T-helper 17 cell (primary cell): ENCODE results near the gene MYO5C. TPM values are rescaled to one million over a fixed set of nuclear protein-coding genes. Genes with fewer than 3 reads are reported as not detected.

ENCODE experiments used
- ATAC-seq: fragments of 150-1000 bp; cut with Tn5 transposase; 2 replicates; pipeline ENCODE4 v1.10.0; 2021; ENCODE audit warnings: mild to moderate bottlenecking, moderate library complexity
- DNase-seq, 3 donors: peaks; one replicate each; pipeline versions ENCODE4 v3.0.0 to v3.0.0-alpha.2; 2020 to 2021
- H3K9me3 ChIP-seq: one replicate; pipeline ENCODE4 v1.7.0; 2013; ENCODE audit warnings: low read length, mild to moderate bottlenecking; ENCODE audit not compliant: control insufficient read depth, poor library complexity, severe bottlenecking
- H3K27ac Mint-ChIP-seq: one replicate; pipeline ENCODE4 v1.8.0; 2022; ENCODE audit warnings: mild to moderate bottlenecking, moderate library complexity, mixed read lengths
- H3K27me3 Mint-ChIP-seq: one replicate; pipeline ENCODE4 v1.8.0; 2022; ENCODE audit warnings: mixed read lengths
- H3K36me3 Mint-ChIP-seq: one replicate; pipeline ENCODE4 v1.8.0; 2022; ENCODE audit warnings: low read depth, mixed read lengths
- H3K4me1 Mint-ChIP-seq: one replicate; pipeline ENCODE4 v1.8.0; 2022; ENCODE audit warnings: mild to moderate bottlenecking, mixed read lengths
- H3K4me3 Mint-ChIP-seq: one replicate; pipeline ENCODE4 v1.8.0; 2022; ENCODE audit warnings: mild to moderate bottlenecking, moderate library complexity, mixed read lengths
- total RNA-seq, 4 donors: library from RNA in 2 of 4; stranded (reverse) in 2 of 4; gene quantifications; one replicate each; pipeline ENCODE4 v1.2.3 and lab custom pipeline; 2022 to 2026

Gene MYO5C, protein sequence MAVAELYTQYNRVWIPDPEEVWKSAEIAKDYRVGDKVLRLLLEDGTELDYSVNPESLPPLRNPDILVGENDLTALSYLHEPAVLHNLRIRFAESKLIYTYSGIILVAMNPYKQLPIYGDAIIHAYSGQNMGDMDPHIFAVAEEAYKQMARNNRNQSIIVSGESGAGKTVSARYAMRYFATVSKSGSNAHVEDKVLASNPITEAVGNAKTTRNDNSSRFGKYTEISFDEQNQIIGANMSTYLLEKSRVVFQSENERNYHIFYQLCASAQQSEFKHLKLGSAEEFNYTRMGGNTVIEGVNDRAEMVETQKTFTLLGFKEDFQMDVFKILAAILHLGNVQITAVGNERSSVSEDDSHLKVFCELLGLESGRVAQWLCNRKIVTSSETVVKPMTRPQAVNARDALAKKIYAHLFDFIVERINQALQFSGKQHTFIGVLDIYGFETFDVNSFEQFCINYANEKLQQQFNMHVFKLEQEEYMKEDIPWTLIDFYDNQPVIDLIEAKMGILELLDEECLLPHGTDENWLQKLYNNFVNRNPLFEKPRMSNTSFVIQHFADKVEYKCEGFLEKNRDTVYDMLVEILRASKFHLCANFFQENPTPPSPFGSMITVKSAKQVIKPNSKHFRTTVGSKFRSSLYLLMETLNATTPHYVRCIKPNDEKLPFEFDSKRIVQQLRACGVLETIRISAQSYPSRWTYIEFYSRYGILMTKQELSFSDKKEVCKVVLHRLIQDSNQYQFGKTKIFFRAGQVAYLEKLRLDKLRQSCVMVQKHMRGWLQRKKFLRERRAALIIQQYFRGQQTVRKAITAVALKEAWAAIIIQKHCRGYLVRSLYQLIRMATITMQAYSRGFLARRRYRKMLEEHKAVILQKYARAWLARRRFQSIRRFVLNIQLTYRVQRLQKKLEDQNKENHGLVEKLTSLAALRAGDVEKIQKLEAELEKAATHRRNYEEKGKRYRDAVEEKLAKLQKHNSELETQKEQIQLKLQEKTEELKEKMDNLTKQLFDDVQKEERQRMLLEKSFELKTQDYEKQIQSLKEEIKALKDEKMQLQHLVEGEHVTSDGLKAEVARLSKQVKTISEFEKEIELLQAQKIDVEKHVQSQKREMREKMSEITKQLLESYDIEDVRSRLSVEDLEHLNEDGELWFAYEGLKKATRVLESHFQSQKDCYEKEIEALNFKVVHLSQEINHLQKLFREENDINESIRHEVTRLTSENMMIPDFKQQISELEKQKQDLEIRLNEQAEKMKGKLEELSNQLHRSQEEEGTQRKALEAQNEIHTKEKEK (N-terminal part only)
- total RNA-seq (1 to 10 TPM; 1.5 to 3.3 TPM), total RNA-seq (lab: John Stamatoyannopoulos, UW) (2.3 to 3.5 reads per million in 2 donors)

DNA sequence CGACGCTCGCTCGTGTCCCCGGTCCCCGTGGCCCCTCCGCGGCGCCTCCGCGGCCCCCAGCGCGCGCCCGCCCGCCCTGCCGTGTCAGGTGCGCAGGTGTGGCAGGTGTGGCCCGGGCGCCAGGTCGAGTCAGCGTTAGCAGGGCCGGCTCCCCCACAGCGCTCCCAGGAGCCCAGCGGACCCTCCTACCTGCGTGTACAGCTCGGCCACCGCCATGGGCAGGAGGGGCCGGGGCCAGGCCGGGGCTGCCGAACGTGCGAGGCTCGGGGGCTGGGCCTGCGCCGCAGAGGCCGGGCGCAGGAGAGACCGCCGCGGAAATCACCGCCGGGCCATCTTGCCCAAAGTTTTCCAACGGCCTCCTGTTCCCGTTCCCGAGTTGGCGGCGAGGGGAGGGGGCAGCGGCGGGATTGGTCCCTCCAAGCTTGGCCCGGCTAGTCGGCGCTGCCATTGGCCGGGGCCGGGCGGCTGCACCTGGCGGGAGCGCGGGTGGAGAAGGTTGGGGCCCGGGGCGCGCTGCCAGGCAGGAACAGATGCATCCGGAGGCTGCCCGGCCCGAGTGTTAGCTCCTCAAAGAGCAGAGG is at the start of gene MYO5C:
TSS of gene MYO5C (minus strand) at position 384 of the 581 bp plus-strand sequence. CDS start at position 216, 168 bp downstream.
- no peak for DNase-seq
- H3K27ac Mint-ChIP-seq = peak within 1 kb of the TSS; percentile 14
- ATAC-seq = peak; percentile 49
- no peaks in the 10 kb centered on the region for H3K9me3 ChIP-seq
- H3K27me3 Mint-ChIP-seq = peaks cover 38% of the 10 kb centered on the region
- peaks cover 9% of the 10 kb centered on the region for H3K4me1 Mint-ChIP-seq
- peaks cover 6% of the 10 kb centered on the region for H3K36me3 Mint-ChIP-seq
- peak within 1 kb of the TSS; percentile 72 for H3K4me3 Mint-ChIP-seq

DNA sequence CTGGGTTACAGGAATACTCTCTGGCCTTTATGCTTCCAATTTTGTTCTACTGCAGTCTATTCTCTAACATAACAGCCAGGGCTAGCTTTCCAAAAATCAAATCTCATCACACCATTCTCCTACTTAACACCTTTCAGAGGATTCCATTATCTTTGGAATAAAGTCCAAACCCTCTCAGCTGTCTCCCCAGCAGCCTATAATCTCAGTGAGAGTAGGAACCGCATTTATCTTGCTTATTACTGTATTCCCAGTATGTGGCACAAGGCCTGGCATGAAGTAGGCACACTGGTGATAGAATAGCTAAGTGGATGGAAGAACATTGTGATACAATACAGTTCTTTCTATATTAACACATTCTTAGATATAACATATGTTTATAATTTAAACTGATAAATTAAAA is 49.0 kb upstream of the MYO5C start:
- no peak for ATAC-seq
- no peaks in the 10 kb centered on the region for H3K27me3 Mint-ChIP-seq
- no peak for DNase-seq
- H3K27ac Mint-ChIP-seq = peak overlapping the region; percentile 60
- no peak overlapping the region for H3K4me3 Mint-ChIP-seq
- no peaks in the 10 kb centered on the region for H3K9me3 ChIP-seq
- H3K4me1 Mint-ChIP-seq = peaks cover 5% of the 10 kb centered on the region
- peaks cover 6% of the 10 kb centered on the region for H3K36me3 Mint-ChIP-seq

DNA sequence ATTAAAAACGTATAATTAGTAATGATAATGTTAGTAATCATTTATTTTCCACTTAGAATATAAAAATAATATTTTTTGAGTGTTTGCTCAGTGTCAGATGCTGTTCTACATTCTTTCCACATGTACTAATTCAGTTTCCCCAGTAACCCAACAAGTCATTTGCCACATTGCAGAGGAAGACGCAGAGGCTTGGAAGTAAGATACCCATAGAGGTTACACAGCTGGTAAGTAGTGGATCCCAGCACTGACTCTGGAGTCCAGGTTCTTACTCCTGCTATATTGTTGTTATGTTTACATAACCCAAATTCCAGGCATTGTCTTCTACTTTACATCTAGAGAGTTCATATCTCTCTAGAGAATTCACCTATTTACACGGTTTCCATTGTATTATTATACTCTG is 48.2 kb upstream of the MYO5C start:
- Mint-ChIP-seq H3K4me3 (no peak overlapping the region), H3K27me3 (no peaks in the 10 kb centered on the region), H3K36me3 (peaks cover 6% of the 10 kb centered on the region), H3K27ac (peak overlapping the region; percentile 60), H3K4me1 (peaks cover 5% of the 10 kb centered on the region)
- no peak for DNase-seq
- no peaks in the 10 kb centered on the region for H3K9me3 ChIP-seq
- no peak for ATAC-seq

DNA sequence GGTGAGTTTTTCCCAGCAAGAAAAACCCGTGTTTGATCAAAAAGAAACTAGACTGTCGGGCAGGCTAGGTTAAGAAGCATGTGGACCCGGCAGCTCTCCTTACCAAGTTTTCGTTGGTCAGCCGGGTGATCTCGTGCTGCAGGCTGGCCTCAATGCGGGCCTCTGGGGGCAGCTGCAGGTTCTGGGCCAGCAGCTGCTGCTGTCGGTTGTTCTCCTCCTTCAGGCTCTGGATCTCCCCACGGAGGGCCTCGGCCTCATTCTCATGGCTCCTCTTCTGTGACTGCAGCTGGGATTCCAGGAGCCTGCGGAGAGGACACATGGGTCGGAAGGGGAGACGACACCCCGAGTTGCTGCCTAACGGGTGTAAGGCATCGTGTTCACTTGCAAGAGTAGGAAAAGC is 44.5 kb upstream of the MYO5C start:
- H3K9me3 ChIP-seq = no peaks in the 10 kb centered on the region
- Mint-ChIP-seq H3K27me3 (no peaks in the 10 kb centered on the region), H3K4me1 (peaks cover 10% of the 10 kb centered on the region), H3K27ac (peak overlapping the region; percentile 39), H3K4me3 (no peak overlapping the region), H3K36me3 (peaks cover 6% of the 10 kb centered on the region)
- ATAC-seq (no peak), DNase-seq (no peak)

DNA sequence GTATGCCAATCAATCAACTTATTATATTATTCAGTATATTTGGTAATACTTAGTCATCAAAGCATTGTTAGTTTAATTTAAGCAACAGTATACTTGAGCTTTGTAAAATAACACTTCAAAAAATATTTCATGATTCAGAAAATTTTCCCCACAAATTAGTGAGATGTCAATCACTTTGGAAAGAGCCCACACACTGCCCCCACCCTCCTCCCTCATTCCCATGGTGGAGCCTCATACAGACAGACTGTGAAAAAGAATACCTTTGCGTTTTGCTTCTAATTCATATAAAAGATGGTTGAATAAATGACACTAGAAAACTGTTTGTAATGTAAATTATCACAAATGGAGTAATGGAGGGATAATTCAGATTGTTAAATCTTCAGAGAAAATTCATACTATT is 43.3 kb upstream of the MYO5C start:
- peaks cover 9% of the 10 kb centered on the region for H3K4me1 Mint-ChIP-seq
- no peaks in the 10 kb centered on the region for H3K27me3 Mint-ChIP-seq
- H3K27ac Mint-ChIP-seq = no peak overlapping the region
- ATAC-seq (no peak), DNase-seq (no peak)
- H3K36me3 Mint-ChIP-seq = peaks cover 3% of the 10 kb centered on the region
- H3K9me3 ChIP-seq = no peaks in the 10 kb centered on the region
- no peak overlapping the region for H3K4me3 Mint-ChIP-seq

DNA sequence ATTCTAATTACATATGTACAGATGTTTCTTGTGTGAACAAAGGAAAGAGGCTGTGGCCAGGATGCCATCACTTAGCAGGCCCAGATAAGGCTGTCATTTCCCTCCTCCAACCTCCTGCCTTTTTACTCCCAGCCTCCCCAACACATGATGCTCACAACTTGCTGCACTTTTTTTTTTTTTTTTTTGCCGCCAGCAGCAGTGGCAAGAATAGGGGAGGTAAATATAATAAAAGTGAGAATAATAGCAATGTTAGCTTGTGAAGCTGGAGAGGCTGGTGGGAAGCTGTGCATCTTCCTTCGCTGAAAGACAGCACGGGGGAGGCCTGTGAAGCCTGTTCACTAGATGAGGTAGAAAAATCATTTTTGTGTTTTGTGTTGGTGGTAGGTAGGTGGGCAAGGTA is 42.5 kb upstream of the MYO5C start:
- DNase-seq = no peak
- H3K36me3 Mint-ChIP-seq = peaks cover 3% of the 10 kb centered on the region
- no peak overlapping the region for H3K4me3 Mint-ChIP-seq
- H3K9me3 ChIP-seq = no peaks in the 10 kb centered on the region
- H3K4me1 Mint-ChIP-seq = peaks cover 9% of the 10 kb centered on the region
- no peaks in the 10 kb centered on the region for H3K27me3 Mint-ChIP-seq
- H3K27ac Mint-ChIP-seq = peak overlapping the region; percentile 53
- ATAC-seq = no peak

DNA sequence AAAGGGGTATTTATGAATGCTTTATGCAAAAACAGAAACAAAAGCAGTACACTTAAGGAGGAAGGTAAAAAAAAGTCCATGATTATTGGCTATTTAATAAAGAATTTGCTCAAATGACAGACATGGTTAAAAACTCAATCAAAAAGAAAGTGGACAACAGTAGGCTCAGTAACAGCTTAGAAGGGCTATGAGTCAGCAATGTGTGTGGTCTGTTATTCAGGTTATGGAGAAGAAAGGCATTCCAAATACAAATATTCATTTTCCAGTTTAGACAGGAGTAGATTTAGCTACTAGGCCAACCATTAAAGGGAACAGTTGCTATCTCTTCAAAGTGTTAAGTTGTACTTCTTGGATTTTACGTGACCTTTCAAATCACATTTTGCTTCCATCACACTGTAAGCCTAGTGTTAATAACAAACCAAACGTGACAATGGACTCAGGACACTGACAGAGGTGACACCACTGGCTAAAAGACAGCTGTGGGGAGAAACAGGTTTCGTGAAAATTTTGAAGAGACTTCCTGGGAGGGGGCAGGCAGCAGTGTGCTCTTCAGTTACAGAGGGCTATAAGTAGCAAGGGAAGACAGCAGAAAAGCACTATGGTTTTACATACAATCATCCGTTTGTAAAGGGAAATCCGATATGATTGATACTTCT is 41.7 kb upstream of the MYO5C start:
- peak overlapping the region; percentile 53 for H3K27ac Mint-ChIP-seq
- no peaks in the 10 kb centered on the region for H3K27me3 Mint-ChIP-seq
- no peaks in the 10 kb centered on the region for H3K9me3 ChIP-seq
- peaks cover 3% of the 10 kb centered on the region for H3K36me3 Mint-ChIP-seq
- no peak for ATAC-seq
- peaks cover 12% of the 10 kb centered on the region for H3K4me1 Mint-ChIP-seq
- no peak overlapping the region for H3K4me3 Mint-ChIP-seq
- DNase-seq = no peak

DNA sequence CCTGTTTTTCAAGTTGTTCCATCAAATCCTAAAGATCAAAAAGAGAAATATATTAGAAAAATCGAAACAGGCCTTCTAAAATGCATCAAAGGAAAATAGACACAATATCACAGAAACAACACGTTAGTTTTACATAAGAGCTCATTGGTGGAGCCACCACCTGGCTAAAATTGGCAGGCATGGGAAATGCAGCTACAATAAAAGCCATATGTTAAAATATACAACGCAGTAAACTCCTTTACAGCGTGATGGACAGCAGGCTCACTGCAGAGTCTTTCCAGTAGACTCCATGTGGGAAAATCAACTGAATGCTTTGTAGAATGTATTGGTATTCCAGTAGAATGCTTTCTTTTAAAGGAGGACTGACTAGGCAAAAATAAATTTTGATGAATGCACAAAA is 40.9 kb upstream of the MYO5C start:
- Mint-ChIP-seq H3K36me3 (peaks cover 3% of the 10 kb centered on the region), H3K27ac (peak overlapping the region; percentile 53), H3K4me1 (peaks cover 17% of the 10 kb centered on the region), H3K4me3 (no peak overlapping the region), H3K27me3 (no peaks in the 10 kb centered on the region)
- ATAC-seq = no peak
- DNase-seq = no peak
- H3K9me3 ChIP-seq = no peaks in the 10 kb centered on the region

DNA sequence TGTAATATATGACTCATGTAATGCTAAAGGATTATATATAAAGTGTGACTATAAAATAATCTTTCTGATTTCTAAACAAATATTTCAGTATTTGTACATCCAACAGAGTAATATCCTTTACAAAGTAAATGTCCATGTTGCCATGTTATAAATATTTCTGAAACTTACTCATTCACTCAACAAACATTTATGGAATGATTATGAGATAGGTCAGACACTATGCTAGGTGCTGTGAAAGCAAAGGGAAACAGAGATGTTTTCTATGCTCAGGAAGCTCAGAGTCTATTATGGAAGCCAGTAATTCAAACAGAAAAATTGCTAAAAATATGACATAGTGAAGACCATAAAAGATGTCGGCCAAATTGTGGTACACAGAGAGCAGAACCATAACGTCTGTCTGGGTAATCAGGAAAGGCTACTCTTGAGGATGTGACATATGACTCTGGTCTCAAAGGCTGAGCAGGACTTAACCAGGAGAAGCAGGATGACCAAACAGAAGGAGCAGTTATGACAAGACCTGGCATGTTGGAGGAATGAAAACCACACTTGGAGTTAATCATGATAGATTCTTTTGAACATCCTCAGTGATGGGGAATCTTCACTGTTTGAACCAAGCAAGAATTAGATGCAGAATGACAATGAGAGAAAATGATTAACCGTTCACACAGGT is 39.0 kb upstream of the MYO5C start:
- no peaks in the 10 kb centered on the region for H3K9me3 ChIP-seq
- Mint-ChIP-seq H3K27me3 (no peaks in the 10 kb centered on the region), H3K4me3 (no peak overlapping the region), H3K36me3 (peaks cover 3% of the 10 kb centered on the region), H3K4me1 (peaks cover 21% of the 10 kb centered on the region), H3K27ac (no peak overlapping the region)
- DNase-seq = no peak
- ATAC-seq = no peak

DNA sequence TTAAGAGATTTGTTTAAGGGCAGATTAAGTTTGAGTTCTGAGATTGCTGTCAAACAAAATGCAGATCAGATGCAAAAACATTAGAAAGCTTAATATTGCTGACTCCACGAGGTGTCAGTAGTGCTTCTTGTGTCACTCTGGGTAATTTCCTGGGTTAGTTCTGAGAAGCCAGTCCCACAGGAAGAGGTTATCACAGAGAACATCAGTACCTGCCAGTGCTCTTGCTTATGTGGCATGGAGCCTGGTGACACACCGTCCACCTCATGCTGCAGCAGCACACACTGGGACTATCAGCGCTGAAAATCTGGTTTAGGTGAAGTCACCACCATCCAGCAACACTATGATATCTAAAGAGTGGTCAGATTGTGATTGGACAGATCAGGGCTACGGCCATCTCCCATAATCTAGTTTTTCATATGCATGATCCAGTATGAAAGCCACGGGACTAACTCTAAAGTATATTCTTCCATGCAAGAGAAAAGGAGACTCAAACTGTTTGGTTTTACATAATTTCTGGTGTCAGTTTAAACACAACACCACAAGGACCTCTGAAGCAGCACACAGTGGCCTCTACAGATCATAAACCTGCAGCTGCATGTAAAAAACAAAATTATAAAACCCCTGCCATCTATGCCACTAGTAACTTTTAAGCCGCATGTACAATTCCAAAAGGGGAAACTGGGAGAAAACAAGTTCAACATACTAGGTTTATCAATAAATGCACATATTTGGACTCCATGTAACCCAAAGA is 36.1 kb upstream of the MYO5C start:
- Mint-ChIP-seq H3K4me1 (peaks cover 16% of the 10 kb centered on the region), H3K27ac (peak overlapping the region; percentile 85), H3K4me3 (peak overlapping the region; percentile 85), H3K27me3 (no peaks in the 10 kb centered on the region), H3K36me3 (peaks cover 9% of the 10 kb centered on the region)
- ATAC-seq (peak; percentile 100), DNase-seq (peak in 1 of 3 donors; percentile 14)
- no peaks in the 10 kb centered on the region for H3K9me3 ChIP-seq

DNA sequence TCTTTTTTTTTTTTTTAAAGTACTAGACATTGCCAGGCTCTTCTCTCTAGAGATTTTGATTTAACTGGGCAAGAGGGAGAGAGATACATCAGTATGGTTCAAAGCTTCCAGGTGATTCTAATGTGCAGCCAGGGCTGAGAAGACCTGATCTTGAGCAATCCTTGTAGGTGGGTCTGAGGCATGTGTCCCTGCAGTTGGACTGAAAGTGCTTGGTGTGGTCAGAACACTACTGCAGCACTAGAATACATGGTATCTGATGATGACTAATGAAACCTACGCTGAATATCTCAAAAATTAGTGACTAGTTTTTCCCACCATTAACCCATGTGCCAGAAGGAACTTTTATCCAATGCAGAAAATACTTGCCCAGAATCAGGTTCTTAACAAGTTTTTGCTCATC is 34.4 kb upstream of the MYO5C start:
- no peaks in the 10 kb centered on the region for H3K27me3 Mint-ChIP-seq
- H3K4me3 Mint-ChIP-seq = no peak overlapping the region
- H3K9me3 ChIP-seq = no peaks in the 10 kb centered on the region
- DNase-seq (no peak), ATAC-seq (no peak)
- peaks cover 9% of the 10 kb centered on the region for H3K36me3 Mint-ChIP-seq
- H3K27ac Mint-ChIP-seq = no peak overlapping the region
- peaks cover 16% of the 10 kb centered on the region for H3K4me1 Mint-ChIP-seq
